DOHH2 (cell line): ENCODE measurements around the gene KIF19.

ENCODE experiments used
- H3F3A ChIP-seq: fragments of 200-600 bp; sonication (generic), shearing (Covaris generic); 2 replicates; pipeline ENCODE4 v1.6.0; 2016; ENCODE audit warnings: antibody characterized with exemption, mild to moderate bottlenecking; ENCODE audit not compliant: control insufficient read depth, insufficient read depth
- H3K27ac ChIP-seq: fragments of 200-600 bp; sonication (generic); 2 replicates; pipeline ENCODE4 v1.5.1; 2014; ENCODE audit warnings: low read depth, mild to moderate bottlenecking, low read length, moderate library complexity
- H3K27me3 ChIP-seq: fragments of 200-600 bp; sonication (generic); 2 replicates; pipeline ENCODE4 v1.6.1; 2014; ENCODE audit warnings: mild to moderate bottlenecking, low read length, mixed read lengths; ENCODE audit not compliant: control insufficient read depth
- H3K36me3 ChIP-seq: fragments of 200-600 bp; sonication (generic); 2 replicates; pipeline ENCODE4 v1.6.1; 2014; ENCODE audit warnings: mild to moderate bottlenecking, low read length, moderate library complexity, mixed read lengths; ENCODE audit not compliant: control insufficient read depth
- H3K4me1 ChIP-seq: fragments of 200-600 bp; sonication (generic); 2 replicates; pipeline ENCODE4 v1.6.1; 2014; ENCODE audit warnings: mild to moderate bottlenecking, low read length, mixed read lengths; ENCODE audit not compliant: control insufficient read depth
- H3K4me2 ChIP-seq: fragments of 200-600 bp; sonication (generic); 2 replicates; pipeline ENCODE4 v1.6.0; 2014; ENCODE audit warnings: mild to moderate bottlenecking, low read length, moderate library complexity
- H3K4me3 ChIP-seq: fragments of 200-600 bp; sonication (generic); 2 replicates; pipeline ENCODE4 v1.5.1; 2014; ENCODE audit warnings: mild to moderate bottlenecking, low read length, mixed read lengths
- H3K79me2 ChIP-seq: fragments of 200-600 bp; sonication (generic); 2 replicates; pipeline ENCODE4 v1.6.1; 2014; ENCODE audit warnings: mild to moderate bottlenecking, low read length, mixed read lengths; ENCODE audit not compliant: control insufficient read depth
- H3K9me2 ChIP-seq: fragments of 200-600 bp; sonication (generic); replicated peaks from 2 replicates; pipeline ENCODE4 v1.6.1; 2014; ENCODE audit warnings: mild to moderate bottlenecking, low read length, mixed read lengths; ENCODE audit not compliant: control insufficient read depth
- H3K9me3 ChIP-seq: fragments of 200-600 bp; sonication (generic); 2 replicates; pipeline ENCODE4 v1.6.1; 2014; ENCODE audit warnings: antibody characterized with exemption, low read length, mixed read lengths; ENCODE audit not compliant: control insufficient read depth, insufficient read depth
- H4K20me1 ChIP-seq: fragments of 200-600 bp; sonication (generic); 2 replicates; pipeline ENCODE4 v1.6.0; 2014; ENCODE audit warnings: low read depth, mild to moderate bottlenecking, antibody characterized with exemption, low read length, moderate library complexity; ENCODE audit not compliant: control insufficient read depth, insufficient read depth
- CTCF ChIP-seq: fragments of 200-600 bp; sonication (generic); IDR thresholded peaks from one replicate; pipeline ENCODE4 v1.5.1; 2014; ENCODE audit warnings: antibody characterized with exemption, mild to moderate bottlenecking, low read depth, low read length; ENCODE audit not compliant: poor library complexity, severe bottlenecking
- EZH2phosphoT487 ChIP-seq: fragments of 200-600 bp; sonication (generic); IDR thresholded peaks from 2 replicates; pipeline ENCODE4 v1.6.1; 2017; ENCODE audit warnings: borderline replicate concordance, mild to moderate bottlenecking, antibody characterized with exemption, low read length, moderate library complexity, mixed read lengths

KIF19 gene

GRCh38 chr17:74361230-74362068 is 35.4 kb downstream of the KIF19 start, which contains the start of gene BTBD17:
Gene BTBD17, minus strand, starts transcription at chr17:74361868. Its CDS starts 49 bp downstream, at chr17:74361819.
- Histone ChIP-seq H3K27ac (no peak within 1 kb of the TSS), H3K4me2 (no peak within 1 kb of the TSS), H3K36me3 (no peaks in the 10 kb centered on the region), H3K9me3 (no peaks in the 10 kb centered on the region), H3K79me2 (no peaks in the 10 kb centered on the region), H3F3A (no peaks in the 10 kb centered on the region), H3K9me2 (no peaks in the 10 kb centered on the region), H3K4me1 (no peaks in the 10 kb centered on the region), H4K20me1 (no peaks in the 10 kb centered on the region), H3K4me3 (no peak within 1 kb of the TSS), H3K27me3 (no peaks in the 10 kb centered on the region)
- no peak for TF ChIP-seq EZH2phosphoT487
- peak; percentile 35 for TF ChIP-seq CTCF

- H3K27ac ChIP-seq = no peak overlapping the region
- no peak overlapping the region for H3K4me3 ChIP-seq
- H4K20me1 ChIP-seq = no peaks in the 10 kb centered on the region
- H3K36me3 ChIP-seq = no peaks in the 10 kb centered on the region
- H3K4me2 ChIP-seq = no peak overlapping the region
- H3K9me3 ChIP-seq = no peaks in the 10 kb centered on the region
- H3K4me1 ChIP-seq = no peaks in the 10 kb centered on the region
- H3F3A ChIP-seq = no peaks in the 10 kb centered on the region
- no peaks in the 10 kb centered on the region for H3K79me2 ChIP-seq
- no peaks in the 10 kb centered on the region for H3K27me3 ChIP-seq
- no peaks in the 10 kb centered on the region for H3K9me2 ChIP-seq
- TF ChIP-seq EZH2phosphoT487 (no peak), CTCF (no peak)
These were observed 36.0 kb downstream of the KIF19 start for GRCh38 chr17:74362069-74362405.

- H3F3A ChIP-seq = no peaks in the 10 kb centered on the region
- no peak overlapping the region for H3K27ac ChIP-seq
- no peaks in the 10 kb centered on the region for H3K36me3 ChIP-seq
- no peaks in the 10 kb centered on the region for H4K20me1 ChIP-seq
- H3K27me3 ChIP-seq = no peaks in the 10 kb centered on the region
- TF ChIP-seq EZH2phosphoT487 = no peak
- no peak for TF ChIP-seq CTCF
- no peak overlapping the region for H3K4me3 ChIP-seq
- H3K79me2 ChIP-seq = no peaks in the 10 kb centered on the region
- H3K4me2 ChIP-seq = no peak overlapping the region
- H3K9me3 ChIP-seq = no peaks in the 10 kb centered on the region
- H3K9me2 ChIP-seq = no peaks in the 10 kb centered on the region
- no peaks in the 10 kb centered on the region for H3K4me1 ChIP-seq
These were observed 36.9 kb downstream of the KIF19 start for GRCh38 chr17:74362810-74363498.
